K562 (cell line): ENCODE measurements around the gene TRIM10. TPM values are rescaled to one million over a fixed set of nuclear protein-coding genes. Genes with fewer than 3 reads are reported as not detected.

Source experiments
- ATAC-seq: fragments of 200-7000 bp; cut with Tn5 transposase; 3 replicates; pipeline ENCODE4 v1.9.1; 2020; ENCODE audit warnings: moderate library complexity
- BruUV-seq: library from RNA; stranded (reverse); fragments of 400-500 nt; replicated peaks from 2 replicates; lab custom pipeline; 2021; lab: Mats Ljungman, UMichigan
- CTCF ChIA-PET: fragments of 300-600 bp; formaldehyde crosslinking; extraction: SDS; loops from one replicate; lab custom pipeline; 2021; ENCODE audit warnings: low intra/inter-chr PET ratio; lab: Yijun Ruan, JAX
- POLR2A ChIA-PET: fragments of 300-600, 350-650 bp; sonication (Branson Sonifier 250); formaldehyde crosslinking; extraction: SDS; loops from one replicate; lab custom pipeline; 2021; ENCODE audit warnings: antibody characterized with exemption, inconsistent platforms; lab: Yijun Ruan, JAX
- DNase-seq, 4 experiments: peaks; one replicate each; pipeline versions ENCODE4 v3.0.0 to v3.0.0-alpha.2; 2011 to 2018; ENCODE audit warnings: low spot score in 3 of 4, mixed read lengths in 3 of 4; ENCODE audit errors: extremely low read depth in 1 of 4
- FAIRE-seq: peaks from 2 replicates; lab custom pipeline; 2011; peaks lifted over from hg19 to GRCh38; lab: Jason Lieb, UNC
- H2AFZ ChIP-seq: 2 replicates; pipeline ENCODE4 v1.6.0; 2011; ENCODE audit warnings: low read depth, low read length, control low read depth, inconsistent platforms
- H3K27ac ChIP-seq: fragments of 200-600 bp; 3 replicates; pipeline ENCODE4 v1.8.0; 2011; ENCODE audit warnings: low read depth, mild to moderate bottlenecking, control low read depth, inconsistent platforms, low read length, moderate library complexity, mixed read lengths; ENCODE audit errors: extremely low read depth
- H3K27me3 ChIP-seq, 2 experiments: fragments of 300-600 bp in 1 of 2; 2 replicates in 1 of 2; 3 replicates in 1 of 2; pipeline versions ENCODE4 v1.6.0 to v1.8.0; 2011; ENCODE audit warnings: inconsistent platforms in 2 of 2, low read length in 2 of 2, mild to moderate bottlenecking in 1 of 2, mixed read lengths in 1 of 2, moderate library complexity in 1 of 2; ENCODE audit not compliant: control insufficient read depth in 2 of 2, insufficient read depth in 2 of 2
- H3K36me3 ChIP-seq: fragments of 300-600 bp; 3 replicates; pipeline ENCODE4 v1.8.0; 2011; ENCODE audit warnings: mild to moderate bottlenecking, low read length, inconsistent platforms; ENCODE audit not compliant: control insufficient read depth, insufficient read depth
- H3K4me1 ChIP-seq, 2 experiments: fragments of 200-600 bp in 1 of 2; replicated peaks in 1 of 2; 2 replicates in 1 of 2; 3 replicates in 1 of 2; pipeline versions ENCODE4 v1.5.1 to v1.8.0; 2011; ENCODE audit warnings: inconsistent platforms in 2 of 2, low read length in 2 of 2, mild to moderate bottlenecking in 1 of 2, mixed read lengths in 1 of 2, moderate library complexity in 1 of 2; ENCODE audit not compliant: control insufficient read depth in 2 of 2, insufficient read depth in 2 of 2
- H3K4me2 ChIP-seq: 2 replicates; pipeline ENCODE4 v1.6.1; 2011; ENCODE audit warnings: low read length, control low read depth, inconsistent platforms, mixed read lengths; ENCODE audit not compliant: insufficient read depth
- H3K4me3 ChIP-seq: fragments of 200-600 bp; sonication (generic), shearing (Covaris generic); 2 replicates; pipeline ENCODE4 v1.5.1; 2016; ENCODE audit warnings: control low read depth, inconsistent platforms
- H3K79me2 ChIP-seq: fragments of 200-600 bp; 3 replicates; pipeline ENCODE4 v1.8.0; 2011; ENCODE audit warnings: low read length, inconsistent platforms; ENCODE audit not compliant: control insufficient read depth, insufficient read depth
- H3K9ac ChIP-seq, 2 experiments: 2 replicates each; pipeline versions ENCODE4 v1.6.0 to v1.6.1; 2011; ENCODE audit warnings: low read depth in 2 of 2, low read length in 2 of 2, control low read depth in 1 of 2, inconsistent platforms in 1 of 2, mild to moderate bottlenecking in 1 of 2, mixed read lengths in 1 of 2; ENCODE audit not compliant: insufficient read depth in 1 of 2
- H3K9me1 ChIP-seq: one replicate; pipeline ENCODE4 v1.6.0; 2011; ENCODE audit warnings: inconsistent platforms, mild to moderate bottlenecking, low read length, moderate library complexity; ENCODE audit not compliant: control insufficient read depth, insufficient read depth
- H3K9me3 ChIP-seq: replicated peaks from 2 replicates; pipeline ENCODE4 v1.5.1; 2011; ENCODE audit warnings: low read depth, low read length, inconsistent platforms; ENCODE audit not compliant: control insufficient read depth, insufficient read depth
- H4K20me1 ChIP-seq: replicated peaks from 2 replicates; pipeline ENCODE4 v1.6.1; 2011; ENCODE audit warnings: low read length, inconsistent platforms, mixed read lengths; ENCODE audit not compliant: control insufficient read depth, insufficient read depth
- ATF7 ChIP-seq: fragments of 450-650 bp; IDR thresholded peaks from 2 replicates; pipeline ENCODE4 v1.7.1; 2014; ENCODE audit warnings: mild to moderate bottlenecking, moderate library complexity
- CBFA2T2 ChIP-seq: fragments of 450-650 bp; conservative IDR thresholded peaks from 2 replicates; pipeline ENCODE4 v1.6.1; 2017; ENCODE audit warnings: mild to moderate bottlenecking
- CBFA2T3 ChIP-seq: fragments of 450-650 bp; IDR thresholded peaks from 2 replicates; pipeline ENCODE4 v1.6.1; 2017
- CBFB ChIP-seq: sonication (generic); formaldehyde crosslinking; IDR thresholded peaks from 2 replicates; pipeline ENCODE4 v1.4.0; 2020; ENCODE audit warnings: mild to moderate bottlenecking, missing genetic modification reagents
- E2F1 ChIP-seq: sonication (generic); formaldehyde crosslinking; IDR thresholded peaks from 2 replicates; pipeline ENCODE4 v1.8.1; 2023; ENCODE audit warnings: mild to moderate bottlenecking, missing genetic modification reagents, moderate library complexity
- FOS ChIP-seq: IDR thresholded peaks from 3 replicates; pipeline ENCODE4 v1.6.1; 2011; ENCODE audit not compliant: insufficient read length; ENCODE audit errors: extremely low read depth
- FOXK2 ChIP-seq, 2 experiments: fragments of 450-650 bp; IDR thresholded peaks in 1 of 2; conservative IDR thresholded peaks in 1 of 2; 2 replicates each; pipeline ENCODE4 v1.6.1; 2016; ENCODE audit warnings: low read depth in 2 of 2, mild to moderate bottlenecking in 1 of 2
- GABPA ChIP-seq: fragments of 200-800 bp; sonication (Bioruptor generic); conservative IDR thresholded peaks from 2 replicates; pipeline ENCODE4 v1.6.1; 2016; ENCODE audit warnings: low read depth, missing genetic modification characterization, missing compliant biosample characterization
- GATAD2B ChIP-seq: fragments of 450-650 bp; IDR thresholded peaks from 2 replicates; pipeline ENCODE4 v1.6.1; 2017; ENCODE audit warnings: mild to moderate bottlenecking, borderline replicate concordance
- GMEB1 ChIP-seq: fragments of 250-450 bp; sonication (Bioruptor Pico); IDR thresholded peaks from 2 replicates; pipeline ENCODE4 v1.4.0; 2020; ENCODE audit warnings: mild to moderate bottlenecking
- MED1 ChIP-seq: sonication (generic); formaldehyde crosslinking; IDR thresholded peaks from 2 replicates; pipeline ENCODE4 v1.8.1; 2023; ENCODE audit warnings: missing genetic modification reagents, borderline replicate concordance
- MXD1 ChIP-seq: fragments of 250-450 bp; sonication (Bioruptor Pico); IDR thresholded peaks from 2 replicates; pipeline ENCODE4 v1.8.0; 2021; ENCODE audit warnings: borderline replicate concordance, mild to moderate bottlenecking, moderate library complexity; ENCODE audit not compliant: poor library complexity, severe bottlenecking
- ZBED1 ChIP-seq: IDR thresholded peaks from 2 replicates; pipeline ENCODE4 v1.6.1; 2014
- ZBTB43 ChIP-seq: sonication (generic); formaldehyde crosslinking; IDR thresholded peaks from 2 replicates; pipeline ENCODE4 v1.8.0; 2023; ENCODE audit warnings: mild to moderate bottlenecking, missing genetic modification reagents
- ZNF282 ChIP-seq: sonication (generic); formaldehyde crosslinking; IDR thresholded peaks from 2 replicates; pipeline ENCODE4 v1.8.1; 2023; ENCODE audit warnings: missing genetic modification reagents
- ZSCAN32 ChIP-seq: fragments of 450-650 bp; formaldehyde crosslinking; IDR thresholded peaks from 2 replicates; pipeline ENCODE4 v1.4.0; 2020; ENCODE audit warnings: mild to moderate bottlenecking, moderate library complexity
- WGBS: fragments of 100-300 bp; shearing (Covaris generic); methylation state at CpG from one replicate; pipeline ENCODE4 v1.1.6; 2016; ENCODE audit warnings: low coverage, mixed read lengths; ENCODE audit not compliant: insufficient coverage; ENCODE audit errors: missing lambda C conversion rate; 5-methylcytosine and 5-hydroxymethylcytosine counted together
- in situ Hi-C: fragments of 300-500 bp; cut with MboI; formaldehyde crosslinking; loops from 4 replicates; pipeline ENCODE4 v1.15.0; 2018; ENCODE audit warnings: inconsistent platforms, mixed read lengths
- intact Hi-C: fragments of 100-400 bp; cut with micrococcal nuclease; formaldehyde crosslinking; loops from 2 replicates; pipeline ENCODE4 v1.14.2; 2022
- polyA plus RNA-seq, 8 experiments: library from polyadenylated mRNA; depleted of rRNA in 4 of 8; stranded (reverse) in 5 of 8; unstranded in 3 of 8; fragments of >200 nt; fragmentation: Nextera tagmentation in 2 of 8; fragmentation: Illumina TruSeq in 1 of 8; extraction: Ambion mirVana in 2 of 8; extraction: Trizol in 1 of 8; gene quantifications; 2 replicates each; pipeline versions ENCODE4 v1.2.1 to v1.2.3, GENCODE V29; 2011 to 2014; ENCODE audit warnings: inconsistent platforms in 1 of 8, missing spikeins in 1 of 8
- total RNA-seq, 7 experiments: library from RNA; depleted of rRNA in 6 of 7; stranded (reverse); fragments of >200 nt in 6 of 7; fragmentation: Illumina TruSeq in 2 of 7; extraction: Trizol in 2 of 7; gene quantifications; 2 replicates each; pipeline versions ENCODE4 v1.2.1 to v1.2.3, GENCODE V29; 2011 to 2021; ENCODE audit warnings: low replicate concordance in 1 of 7

The TRIM10 gene
- total and polyA plus RNA-seq, 9 of the 15 experiments (the other 6 are each of a cell fraction or from before 2014, with no cell fraction given), result 0.15 to 0.90 (median 0.36) TPM

- intact Hi-C loops, result no loop called here
- CTCF ChIA-PET, result no interaction called here
- Histone ChIP-seq H3K9ac (no peak overlapping the region), H3K9me1 (no peaks in the 10 kb centered on the region), H3K4me1 (peaks cover 9 to 13% of the 10 kb centered on the region in 2 experiments; a peak in 4 of 5 replicates), H2AFZ (no peak overlapping the region), H3K9me3 (no peaks in the 10 kb centered on the region), H3K79me2 (no peaks in the 10 kb centered on the region), H3K4me2 (no peak overlapping the region), H3K27ac (no peak overlapping the region), H3K27me3 (peaks cover 2 to 32% of the 10 kb centered on the region in 2 experiments; a peak in 3 of 5 replicates), H4K20me1 (no peaks in the 10 kb centered on the region), H3K4me3 (no peak overlapping the region), H3K36me3 (no peaks in the 10 kb centered on the region)
- TF ChIP-seq ZSCAN32 (CRISPR knock-in tag) (no peak), CBFB (CRISPR knock-in tag) (no peak), E2F1 (CRISPR knock-in tag) (no peak), ATF7 (no peak), GMEB1 (CRISPR knock-in tag) (no peak), CBFA2T2 (no peak), ZNF282 (no peak), MXD1 (CRISPR knock-in tag) (no peak), FOXK2 (conservative IDR thresholded peaks at IDR 0.05 in 1 of 2, IDR thresholded peaks at IDR 0.05 in 1 of 2; ENCODE audit: low read depth in 2 of 2) (no peak), GABPA (no peak), GATAD2B (no peak), MED1 (CRISPR knock-in tag) (no peak), ZBTB43 (CRISPR knock-in tag) (no peak), ZBED1 (no peak), FOS (no peak), CBFA2T3 (no peak)
- POLR2A ChIA-PET, result interaction anchor here (0.7 kb wide), 1 partner anchor 61 kb away, joined by 3 read pairs; no protein-coding TSS in a partner anchor
- DNase-seq (no peak), FAIRE-seq (no peak), ATAC-seq (no peak)
- no TSS peak for BruUV-seq
- in situ Hi-C loops, result no loop called here
- 8% methylated on average over 2 of the region's 2 CpGs for WGBS
Observed at GRCh38 chr6:30157999-30158398, 3.0 kb downstream of the TRIM10 start.
